ENCODE results near the gene CPPED1.

GRCh38 chr16:12611916-12612597 lies 191.6 kb downstream of the CPPED1 start:
- TF ChIP-seq CTCF (IDR thresholded peaks at IDR 0.05; ENCODE audit: low read depth, low read length) (no peak), EZH2phosphoT487 (IDR thresholded peaks at IDR 0.05; ENCODE audit: low read depth) (no peak)

All from OCI-LY3 (cell line).